Neuronal stem cell (in vitro differentiated cells): Measurements from ENCODE around the gene FOSB.

Source experiments
- DNase-seq: peaks from one replicate; pipeline ENCODE4 v3.0.0-alpha.2; 2013; ENCODE audit warnings: low spot score
- H2AFZ ChIP-seq: one replicate; pipeline ENCODE4 v1.6.1; 2013; ENCODE audit warnings: mild to moderate bottlenecking, low read length, inconsistent platforms
- H2AK5ac ChIP-seq: 2 replicates; pipeline ENCODE4 v1.6.1; 2013; ENCODE audit warnings: low read depth, mild to moderate bottlenecking, inconsistent platforms, low read length, moderate library complexity, mixed read lengths
- H2BK120ac ChIP-seq: 2 replicates; pipeline ENCODE4 v1.6.1; 2013; ENCODE audit warnings: low read depth, mild to moderate bottlenecking, inconsistent platforms, low read length, moderate library complexity, mixed read lengths
- H2BK12ac ChIP-seq: one replicate; pipeline ENCODE4 v1.6.1; 2013; ENCODE audit warnings: low read length, inconsistent platforms
- H2BK15ac ChIP-seq: 2 replicates; pipeline ENCODE4 v1.6.1; 2013; ENCODE audit warnings: mild to moderate bottlenecking, low read length, inconsistent platforms, mixed read lengths
- H2BK5ac ChIP-seq: one replicate; pipeline ENCODE4 v1.6.1; 2013; ENCODE audit warnings: inconsistent platforms, mild to moderate bottlenecking, low read length, moderate library complexity
- H3K14ac ChIP-seq: one replicate; pipeline ENCODE4 v1.6.1; 2013; ENCODE audit warnings: low read length, inconsistent platforms
- H3K18ac ChIP-seq: 2 replicates; pipeline ENCODE4 v1.6.1; 2013; ENCODE audit warnings: low read length, inconsistent platforms
- H3K23ac ChIP-seq: 2 replicates; pipeline ENCODE4 v1.6.1; 2013; ENCODE audit warnings: low read depth, mild to moderate bottlenecking, mixed read lengths, low read length, inconsistent platforms; ENCODE audit not compliant: poor library complexity
- H3K27ac ChIP-seq: replicated peaks from 3 replicates; pipeline ENCODE4 v1.5.1; 2013; ENCODE audit warnings: low read length, inconsistent platforms
- H3K27me3 ChIP-seq, 3 experiments: 2 replicates each; pipeline ENCODE4 v1.6.1; 2013; ENCODE audit warnings: low read length in 3 of 3, mild to moderate bottlenecking in 2 of 3, inconsistent platforms in 1 of 3, low read depth in 1 of 3, mixed read lengths in 1 of 3, moderate library complexity in 1 of 3; ENCODE audit not compliant: control insufficient read depth in 3 of 3, insufficient read depth in 3 of 3
- H3K36me3 ChIP-seq, 2 donors: replicated peaks in 1 of 2; 2 replicates each; pipeline ENCODE4 v1.6.1; 2013; ENCODE audit warnings: low read length in 2 of 2; ENCODE audit not compliant: control insufficient read depth in 2 of 2, insufficient read depth in 2 of 2
- H3K4ac ChIP-seq: 2 replicates; pipeline ENCODE4 v1.6.1; 2013; ENCODE audit warnings: inconsistent platforms, mild to moderate bottlenecking, low read length, moderate library complexity
- H3K4me1 ChIP-seq, 2 donors: 1 replicate in 1 of 2; 2 replicates in 1 of 2; pipeline ENCODE4 v1.6.1; 2013; ENCODE audit warnings: low read length in 2 of 2, low read depth in 1 of 2; ENCODE audit not compliant: control insufficient read depth in 2 of 2, insufficient read depth in 1 of 2
- H3K4me2 ChIP-seq: one replicate; pipeline ENCODE4 v1.6.1; 2013; ENCODE audit warnings: mild to moderate bottlenecking, low read length, inconsistent platforms; ENCODE audit not compliant: insufficient read depth, poor library complexity, severe bottlenecking
- H3K4me3 ChIP-seq, 2 donors: 2 replicates each; pipeline ENCODE4 v1.5.1; 2013; ENCODE audit warnings: low read length in 2 of 2, mild to moderate bottlenecking in 2 of 2, inconsistent platforms in 1 of 2, moderate library complexity in 1 of 2
- H3K79me1 ChIP-seq: one replicate; pipeline ENCODE4 v1.6.1; 2013; ENCODE audit warnings: low read depth, mild to moderate bottlenecking, inconsistent platforms, low read length, moderate library complexity
- H3K9ac ChIP-seq: one replicate; pipeline ENCODE4 v1.6.1; 2013; ENCODE audit warnings: mild to moderate bottlenecking, low read depth, low read length, inconsistent platforms; ENCODE audit not compliant: poor library complexity
- H3K9me3 ChIP-seq, 2 donors: replicated peaks in 1 of 2; 2 replicates each; pipeline versions ENCODE3 to v1.6.1; 2013; ENCODE audit warnings: low read length in 2 of 2, mild to moderate bottlenecking in 2 of 2, inconsistent platforms in 1 of 2, low read depth in 1 of 2, mixed read lengths in 1 of 2, moderate library complexity in 1 of 2; ENCODE audit not compliant: control insufficient read depth in 2 of 2, insufficient read depth in 1 of 2
- H4K8ac ChIP-seq: one replicate; pipeline ENCODE4 v1.6.1; 2013; ENCODE audit warnings: low read depth, mild to moderate bottlenecking, inconsistent platforms, low read length, moderate library complexity
- H4K91ac ChIP-seq: one replicate; pipeline ENCODE4 v1.6.1; 2013; ENCODE audit warnings: low read length, low read depth, mild to moderate bottlenecking, inconsistent platforms; ENCODE audit not compliant: poor library complexity
- WGBS, 2 donors: extraction: QIAGEN DNeasy Blood & Tissue Kit; methylation state at CpG; one replicate each; pipeline ENCODE4 v1.1.7; 2013; ENCODE audit warnings: missing lambda C conversion rate in 2 of 2, mixed read lengths in 1 of 2; ENCODE audit not compliant: insufficient read length in 2 of 2, insufficient replicate concordance in 1 of 2; ENCODE audit errors: extremely low coverage in 2 of 2; 5-methylcytosine and 5-hydroxymethylcytosine counted together

The FOSB gene

GRCh38 chr19:45505996-45506245 is 38.1 kb downstream of the FOSB start:
- peaks cover 0 to 22% (median 0%) of the 10 kb centered on the region in 3 experiments for H3K27me3 ChIP-seq

GRCh38 chr19:45506246-45506988 is 38.6 kb downstream of the FOSB start:
- no CpG with 5 or more reads among the region's 47 CpGs for WGBS, 2 donors
- DNase-seq: peak; percentile 88

More at GRCh38 chr19:45505996-45506245, 38.1 kb downstream of the FOSB start:
- Histone ChIP-seq H3K9ac (no peak overlapping the region), H2AFZ (peak overlapping the region; percentile 84), H3K27ac (no peak overlapping the region), H2BK5ac (peak overlapping the region; percentile 42), H4K8ac (no peak overlapping the region), H3K4me1 (peaks cover 5 to 18% of the 10 kb centered on the region in 2 donors), H2BK12ac (no peak overlapping the region), H4K91ac (no peak overlapping the region), H3K36me3 (no peaks in the 10 kb centered on the region), H2AK5ac (peak overlapping the region; percentile 32), H3K14ac (no peak overlapping the region), H3K79me1 (peaks cover 8% of the 10 kb centered on the region), H3K4ac (no peak overlapping the region), H2BK15ac (peak overlapping the region; percentile 96), H3K9me3 (no peaks in the 10 kb centered on the region), H3K23ac (no peak overlapping the region), H2BK120ac (no peak overlapping the region), H3K4me3 (peak overlapping the region; percentile 43 to 97), H3K18ac (peak overlapping the region; percentile 52), H3K4me2 (peak overlapping the region; percentile 51)
- no peak for DNase-seq
- WGBS, 2 donors: no CpG with 5 or more reads among the region's 5 CpGs

GRCh38 chr19:45506989-45507871 is 39.4 kb downstream of the FOSB start, which contains the start of gene VASP:
VASP (plus strand) TSS chr19:45507479; CDS start chr19:45507772, 293 bp downstream.
- DNase-seq: peak; percentile 59
- Histone ChIP-seq H3K14ac (peak within 1 kb of the TSS; percentile 86), H2BK12ac (no peak within 1 kb of the TSS), H3K27ac (peak within 1 kb of the TSS; percentile 77), H2BK5ac (peak within 1 kb of the TSS; percentile 93), H3K4me3 (peak within 1 kb of the TSS; percentile 97 to 100), H3K36me3 (peaks cover 0 to 4% of the 10 kb centered on the region in 2 donors), H2BK120ac (no peak within 1 kb of the TSS), H3K4ac (peak within 1 kb of the TSS; percentile 53), H3K4me2 (peak within 1 kb of the TSS; percentile 91), H4K91ac (no peak within 1 kb of the TSS), H3K18ac (peak within 1 kb of the TSS; percentile 97), H2BK15ac (peak within 1 kb of the TSS; percentile 96), H2AFZ (peak within 1 kb of the TSS; percentile 84), H3K27me3 (peaks cover 0 to 9% (median 0%) of the 10 kb centered on the region in 3 experiments), H2AK5ac (peak within 1 kb of the TSS; percentile 99), H3K23ac (peak within 1 kb of the TSS; percentile 97), H3K4me1 (peaks cover 5 to 18% of the 10 kb centered on the region in 2 donors), H4K8ac (no peak within 1 kb of the TSS), H3K9ac (peak within 1 kb of the TSS; percentile 82), H3K9me3 (no peaks in the 10 kb centered on the region), H3K79me1 (peaks cover 8% of the 10 kb centered on the region)
- WGBS, 2 donors: no CpG with 5 or more reads among the region's 65 CpGs

More at GRCh38 chr19:45506246-45506988, 38.6 kb downstream of the FOSB start:
- Histone ChIP-seq H3K4me3 (peak overlapping the region; percentile 97 to 100), H3K27ac (peak overlapping the region; percentile 77), H3K9ac (no peak overlapping the region), H2BK12ac (no peak overlapping the region), H3K18ac (peak overlapping the region; percentile 85), H3K36me3 (peaks cover 0 to 4% of the 10 kb centered on the region in 2 donors), H3K79me1 (peaks cover 8% of the 10 kb centered on the region), H3K27me3 (peaks cover 0 to 17% (median 0%) of the 10 kb centered on the region in 3 experiments), H3K23ac (peak overlapping the region; percentile 67), H3K4me2 (peak overlapping the region; percentile 91), H2AK5ac (peak overlapping the region; percentile 32), H2AFZ (peak overlapping the region; percentile 84), H3K14ac (no peak overlapping the region), H3K9me3 (no peaks in the 10 kb centered on the region), H3K4ac (no peak overlapping the region), H3K4me1 (peaks cover 5 to 18% of the 10 kb centered on the region in 2 donors), H2BK5ac (peak overlapping the region; percentile 93), H4K8ac (no peak overlapping the region), H2BK15ac (peak overlapping the region; percentile 96), H2BK120ac (no peak overlapping the region), H4K91ac (no peak overlapping the region)
